Measurements from ENCODE around the gene SLC28A1.

The SLC28A1 gene

GRCh38 chr15:84892786-84893307 lies 8.4 kb downstream of the SLC28A1 start:
- TF ChIP-seq POLR2AphosphoS5 (IDR thresholded peaks at IDR 0.05; ENCODE audit: borderline replicate concordance, low read depth, low read length) (no peak), EZH2 (IDR thresholded peaks at IDR 0.05) (no peak), FOXP2 (optimal IDR thresholded peaks at IDR 0.05; ENCODE audit: control extremely low read depth, extremely low read length, insufficient read depth) (no peak)

GRCh38 chr15:84893607-84894006 lies 9.1 kb downstream of the SLC28A1 start:
- Histone ChIP-seq H3K9me3 (ENCODE audit: low read depth, low read length) (no peaks in the 10 kb centered on the region), H3K9ac (ENCODE audit: insufficient read length) (no peak overlapping the region), H3K27ac (no peak overlapping the region), H3K36me3 (ENCODE audit: insufficient read depth, low read length) (no peaks in the 10 kb centered on the region), H3K4me3 (no peak overlapping the region)
- TF ChIP-seq FOXP2 (optimal IDR thresholded peaks at IDR 0.05; ENCODE audit: control extremely low read depth, extremely low read length, insufficient read depth) = no peak
- no peak for TF ChIP-seq EZH2 (IDR thresholded peaks at IDR 0.05)
- no peak for TF ChIP-seq POLR2AphosphoS5 (IDR thresholded peaks at IDR 0.05; ENCODE audit: borderline replicate concordance, low read depth, low read length)
- DNase-seq (ENCODE audit: low read depth, low spot score) = no peak

More at GRCh38 chr15:84892786-84893307, 8.4 kb downstream of the SLC28A1 start:
- no peak for DNase-seq (ENCODE audit: low read depth, low spot score)
- Histone ChIP-seq H3K9me3 (ENCODE audit: low read depth, low read length) (no peaks in the 10 kb centered on the region), H3K9ac (ENCODE audit: insufficient read length) (no peak overlapping the region), H3K27ac (no peak overlapping the region), H3K4me3 (no peak overlapping the region), H3K36me3 (ENCODE audit: insufficient read depth, low read length) (no peaks in the 10 kb centered on the region)

GRCh38 chr15:84894736-84895425 lies 10.4 kb downstream of the SLC28A1 start:
- no peak for DNase-seq (ENCODE audit: low read depth, low spot score)
- Histone ChIP-seq H3K9ac (ENCODE audit: insufficient read length) (no peak overlapping the region), H3K4me3 (no peak overlapping the region), H3K27ac (no peak overlapping the region), H3K36me3 (ENCODE audit: insufficient read depth, low read length) (no peaks in the 10 kb centered on the region), H3K9me3 (ENCODE audit: low read depth, low read length) (no peaks in the 10 kb centered on the region)
- no peak for TF ChIP-seq EZH2 (IDR thresholded peaks at IDR 0.05)

DNA sequence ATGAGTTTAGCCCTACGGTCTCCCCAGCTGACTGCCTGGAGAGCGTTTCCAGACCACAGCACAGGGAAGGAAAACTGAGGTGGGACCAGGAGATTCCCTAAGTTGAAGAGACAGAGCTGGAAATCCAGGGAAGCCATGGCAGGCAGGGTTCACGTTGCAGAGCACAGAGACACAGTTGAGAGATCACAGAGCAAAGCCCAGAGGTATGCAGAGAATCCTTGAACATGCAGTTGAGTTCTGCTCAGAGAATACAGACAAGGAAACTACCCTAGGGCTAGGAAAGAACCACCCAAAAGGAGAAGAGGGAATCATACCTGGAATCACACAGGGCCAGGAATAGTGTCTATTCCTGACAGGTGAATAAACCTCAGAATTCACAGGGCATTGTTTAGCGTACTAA lies 14.3 kb downstream of the SLC28A1 start:
- no peak overlapping the region for H3K9ac ChIP-seq (ENCODE audit: insufficient read length)
- no peak for DNase-seq (ENCODE audit: low read depth, low spot score)
- H3K4me3 ChIP-seq = no peak overlapping the region
- H3K9me3 ChIP-seq (ENCODE audit: low read depth, low read length) = no peaks in the 10 kb centered on the region
- no peak overlapping the region for H3K27ac ChIP-seq
- TF ChIP-seq FOXP2 (optimal IDR thresholded peaks at IDR 0.05; ENCODE audit: control extremely low read depth, extremely low read length, insufficient read depth) (no peak), EZH2 (IDR thresholded peaks at IDR 0.05) (no peak), POLR2AphosphoS5 (IDR thresholded peaks at IDR 0.05; ENCODE audit: borderline replicate concordance, low read depth, low read length) (no peak)
- H3K36me3 ChIP-seq (ENCODE audit: insufficient read depth, low read length) = no peaks in the 10 kb centered on the region

DNA sequence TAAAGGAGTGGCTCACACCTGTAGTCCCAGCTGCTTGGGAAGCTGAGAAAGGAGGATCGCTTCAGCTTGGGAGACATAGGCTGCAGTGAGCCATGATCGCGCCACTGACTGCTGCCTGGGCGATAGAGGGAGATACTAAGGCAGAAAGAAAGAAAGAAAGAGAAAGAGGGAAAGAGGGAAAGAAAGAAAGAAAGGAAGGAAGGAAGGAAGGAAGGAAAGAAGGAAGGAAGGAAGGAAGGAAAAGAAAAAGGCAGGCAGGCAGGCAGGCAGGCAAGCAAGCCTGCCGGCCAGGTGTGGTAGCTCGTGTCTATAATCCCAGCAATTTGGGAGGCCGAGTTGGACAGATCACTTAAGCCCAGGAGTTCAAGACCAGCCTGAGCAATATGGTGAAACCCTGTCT lies 15.3 kb downstream of the SLC28A1 start:
- H3K27ac ChIP-seq = no peak overlapping the region
- no peaks in the 10 kb centered on the region for H3K36me3 ChIP-seq (ENCODE audit: insufficient read depth, low read length)
- no peak overlapping the region for H3K4me3 ChIP-seq
- TF ChIP-seq POLR2AphosphoS5 (IDR thresholded peaks at IDR 0.05; ENCODE audit: borderline replicate concordance, low read depth, low read length) (no peak), EZH2 (IDR thresholded peaks at IDR 0.05) (no peak), FOXP2 (optimal IDR thresholded peaks at IDR 0.05; ENCODE audit: control extremely low read depth, extremely low read length, insufficient read depth) (no peak)
- no peak overlapping the region for H3K9ac ChIP-seq (ENCODE audit: insufficient read length)
- H3K9me3 ChIP-seq (ENCODE audit: low read depth, low read length) = no peaks in the 10 kb centered on the region
- DNase-seq (ENCODE audit: low read depth, low spot score) = no peak

DNA sequence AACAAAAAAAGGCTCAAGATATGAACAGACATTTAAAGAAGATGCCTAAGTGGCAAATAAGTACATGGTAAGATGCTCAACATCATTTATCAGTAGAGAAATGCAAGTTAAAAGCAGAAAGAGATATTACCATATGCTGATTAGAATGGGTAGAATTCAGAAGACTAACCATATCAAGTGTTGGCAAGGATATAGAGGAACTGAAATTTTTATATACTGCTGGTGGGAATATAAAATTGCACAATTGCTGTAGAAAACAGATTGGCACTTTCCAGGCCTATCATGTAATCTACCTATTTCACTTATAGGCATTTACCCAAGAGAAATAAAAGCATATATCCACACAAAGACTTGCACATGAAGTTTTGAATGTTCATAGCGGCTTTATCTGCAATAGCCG lies 17.1 kb downstream of the SLC28A1 start:
- no peak for DNase-seq (ENCODE audit: low read depth, low spot score)
- Histone ChIP-seq H3K4me3 (no peak overlapping the region), H3K9me3 (ENCODE audit: low read depth, low read length) (no peaks in the 10 kb centered on the region), H3K9ac (ENCODE audit: insufficient read length) (no peak overlapping the region), H3K27ac (no peak overlapping the region), H3K36me3 (ENCODE audit: insufficient read depth, low read length) (no peaks in the 10 kb centered on the region)
- TF ChIP-seq EZH2 (IDR thresholded peaks at IDR 0.05) (no peak), FOXP2 (optimal IDR thresholded peaks at IDR 0.05; ENCODE audit: control extremely low read depth, extremely low read length, insufficient read depth) (no peak), POLR2AphosphoS5 (IDR thresholded peaks at IDR 0.05; ENCODE audit: borderline replicate concordance, low read depth, low read length) (no peak)

GRCh38 chr15:84903751-84904150 lies 19.3 kb downstream of the SLC28A1 start:
- Histone ChIP-seq H3K9me3 (ENCODE audit: low read depth, low read length) (no peaks in the 10 kb centered on the region), H3K27ac (no peak overlapping the region), H3K4me3 (no peak overlapping the region), H3K9ac (ENCODE audit: insufficient read length) (no peak overlapping the region), H3K36me3 (ENCODE audit: insufficient read depth, low read length) (no peaks in the 10 kb centered on the region)
- no peak for DNase-seq (ENCODE audit: low read depth, low spot score)
- TF ChIP-seq POLR2AphosphoS5 (IDR thresholded peaks at IDR 0.05; ENCODE audit: borderline replicate concordance, low read depth, low read length) (no peak), EZH2 (IDR thresholded peaks at IDR 0.05) (no peak), FOXP2 (optimal IDR thresholded peaks at IDR 0.05; ENCODE audit: control extremely low read depth, extremely low read length, insufficient read depth) (no peak)

GRCh38 chr15:84904419-84904818 lies 20.0 kb downstream of the SLC28A1 start:
- Histone ChIP-seq H3K9ac (ENCODE audit: insufficient read length) (no peak overlapping the region), H3K4me3 (no peak overlapping the region), H3K9me3 (ENCODE audit: low read depth, low read length) (no peaks in the 10 kb centered on the region), H3K36me3 (ENCODE audit: insufficient read depth, low read length) (no peaks in the 10 kb centered on the region), H3K27ac (no peak overlapping the region)
- TF ChIP-seq EZH2 (IDR thresholded peaks at IDR 0.05) (no peak), POLR2AphosphoS5 (IDR thresholded peaks at IDR 0.05; ENCODE audit: borderline replicate concordance, low read depth, low read length) (no peak), FOXP2 (optimal IDR thresholded peaks at IDR 0.05; ENCODE audit: control extremely low read depth, extremely low read length, insufficient read depth) (no peak)
- no peak for DNase-seq (ENCODE audit: low read depth, low spot score)

Measured in SK-N-MC (cell line).